ENCODE results near the gene ITIH5. TPM values are rescaled to one million over a fixed set of nuclear protein-coding genes. Genes with fewer than 3 reads are reported as not detected.

ITIH5 gene
- total and polyA plus RNA-seq, 2 of the 13 experiments (the other 11 are each of a cell fraction or from before 2014, with no cell fraction given): 4.7 to 8.9 TPM

- TF ChIP-seq ZNF329 (CRISPR knock-in tag; IDR thresholded peaks at IDR 0.05; ENCODE audit: low read depth): no peak
- TF ChIP-seq KLF15 (CRISPR knock-in tag; IDR thresholded peaks at IDR 0.05; ENCODE audit: borderline replicate concordance): no peak
Measured at GRCh38 chr10:7605565-7606295, 61.0 kb downstream of the ITIH5 start (continued).

- Histone ChIP-seq H2AFZ (ENCODE audit: low read length) (no peak overlapping the region), H3K36me3 (replicated peaks in 1 of 2; ENCODE audit: control insufficient read depth in 1 of 2, insufficient read depth in 2 of 2, low read length in 2 of 2) (no peaks in the 10 kb centered on the region), H3K79me2 (ENCODE audit: insufficient read depth, low read length) (no peaks in the 10 kb centered on the region), H3K9me3 (ENCODE audit: low read length) (no peaks in the 10 kb centered on the region), H3K4me2 (ENCODE audit: low read depth, low read length) (no peak overlapping the region), H3K27ac (ENCODE audit: extremely low read length, insufficient read depth, low read length) (no peak overlapping the region), H3K9ac (ENCODE audit: insufficient read depth, low read depth, low read length) (no peak overlapping the region), H3K27me3 (ENCODE audit: control insufficient read depth in 1 of 2, insufficient read depth in 2 of 2, low read length in 2 of 2) (no peaks in the 10 kb centered on the region), H3K4me3 (replicated peaks in 1 of 3; ENCODE audit: insufficient read depth in 1 of 3, low read depth in 2 of 3, low read length in 3 of 3) (no peak overlapping the region), H3K4me1 (ENCODE audit: insufficient read depth, low read length) (no peaks in the 10 kb centered on the region), H4K20me1 (ENCODE audit: insufficient read depth, low read length) (no peaks in the 10 kb centered on the region)
- ChIA-PET CTCF (ENCODE audit: low intra/inter-chr PET ratio, low total read pairs) (no interaction called here), POLR2A (no interaction called here)
- in situ Hi-C loops (cut with HindIII; ENCODE audit: extremely low pct_ligation_motif_present, low pct_unique_long_range_greater_than_20kb) (no loop called here), intact Hi-C loops (cut with micrococcal nuclease; ENCODE audit: unreplicated experiment) (no loop called here)
- ATAC-seq: no peak
- no TSS peak for BruUV-seq (replicated peaks)
- 75% methylated on average over 3 of the region's 3 CpGs for WGBS (ENCODE audit: low lambda C conversion rate)
- TF ChIP-seq ZNF180 (CRISPR knock-in tag; IDR thresholded peaks at IDR 0.05; ENCODE audit: borderline replicate concordance, low read depth) (no peak), ZNF136 (CRISPR knock-in tag; IDR thresholded peaks at IDR 0.05; ENCODE audit: low read depth) (no peak), PTBP1 (IDR thresholded peaks at IDR 0.05; ENCODE audit: low read depth, low read length, poor library complexity, severe bottlenecking) (no peak), MED1 (CRISPR knock-in tag; IDR thresholded peaks at IDR 0.05) (no peak), SNAPC5 (CRISPR knock-in tag; IDR thresholded peaks at IDR 0.05; ENCODE audit: borderline replicate concordance) (no peak), GATAD2A (CRISPR knock-in tag; IDR thresholded peaks at IDR 0.05) (no peak), NR2C2 (CRISPR knock-in tag; IDR thresholded peaks at IDR 0.05; ENCODE audit: borderline replicate concordance) (no peak), RFX5 (IDR thresholded peaks at IDR 0.05; ENCODE audit: low read depth, low read length) (no peak), ZNF724P (CRISPR knock-in tag; IDR thresholded peaks at IDR 0.05; ENCODE audit: borderline replicate concordance) (no peak), THRA (CRISPR knock-in tag; IDR thresholded peaks at IDR 0.05; ENCODE audit: borderline replicate concordance) (no peak)
- TF ChIP-seq, protein P1, sequence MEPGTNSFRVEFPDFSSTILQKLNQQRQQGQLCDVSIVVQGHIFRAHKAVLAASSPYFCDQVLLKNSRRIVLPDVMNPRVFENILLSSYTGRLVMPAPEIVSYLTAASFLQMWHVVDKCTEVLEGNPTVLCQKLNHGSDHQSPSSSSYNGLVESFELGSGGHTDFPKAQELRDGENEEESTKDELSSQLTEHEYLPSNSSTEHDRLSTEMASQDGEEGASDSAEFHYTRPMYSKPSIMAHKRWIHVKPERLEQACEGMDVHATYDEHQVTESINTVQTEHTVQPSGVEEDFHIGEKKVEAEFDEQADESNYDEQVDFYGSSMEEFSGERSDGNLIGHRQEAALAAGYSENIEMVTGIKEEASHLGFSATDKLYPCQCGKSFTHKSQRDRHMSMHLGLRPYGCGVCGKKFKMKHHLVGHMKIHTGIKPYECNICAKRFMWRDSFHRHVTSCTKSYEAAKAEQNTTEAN (CRISPR knock-in tag; conservative IDR thresholded peaks at IDR 0.05): no peak
- TF ChIP-seq, protein P2, sequence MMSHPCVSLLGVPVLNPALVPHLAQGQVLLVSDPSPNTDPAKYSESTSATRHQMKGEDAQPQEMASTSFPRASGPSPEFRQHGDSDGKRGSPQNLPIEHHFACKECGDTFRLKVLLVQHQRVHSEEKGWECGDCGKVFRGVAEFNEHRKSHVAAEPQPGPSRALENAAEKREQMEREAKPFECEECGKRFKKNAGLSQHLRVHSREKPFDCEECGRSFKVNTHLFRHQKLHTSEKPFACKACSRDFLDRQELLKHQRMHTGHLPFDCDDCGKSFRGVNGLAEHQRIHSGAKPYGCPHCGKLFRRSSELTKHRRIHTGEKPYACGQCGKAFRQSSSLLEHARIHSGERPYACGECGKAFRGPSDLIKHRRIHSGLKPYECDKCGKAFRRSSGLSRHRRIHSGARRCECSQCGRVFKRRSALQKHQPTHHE (CRISPR knock-in tag; IDR thresholded peaks at IDR 0.05; ENCODE audit: borderline replicate concordance): no peak
- FAIRE-seq: no peak
- no peak for DNase-seq (ENCODE audit: low spot score)
Measured at GRCh38 chr10:7601023-7601656, 65.6 kb downstream of the ITIH5 start.
